ENCODE results near the gene PBX4. TPM values are rescaled to one million over a fixed set of nuclear protein-coding genes. Genes with fewer than 3 reads are reported as not detected.

PBX4 gene
- total and polyA plus RNA-seq, 2 of the 8 experiments (the other 6 are each of a cell fraction or from before 2014, with no cell fraction given): 3.4 to 3.8 TPM

DNA sequence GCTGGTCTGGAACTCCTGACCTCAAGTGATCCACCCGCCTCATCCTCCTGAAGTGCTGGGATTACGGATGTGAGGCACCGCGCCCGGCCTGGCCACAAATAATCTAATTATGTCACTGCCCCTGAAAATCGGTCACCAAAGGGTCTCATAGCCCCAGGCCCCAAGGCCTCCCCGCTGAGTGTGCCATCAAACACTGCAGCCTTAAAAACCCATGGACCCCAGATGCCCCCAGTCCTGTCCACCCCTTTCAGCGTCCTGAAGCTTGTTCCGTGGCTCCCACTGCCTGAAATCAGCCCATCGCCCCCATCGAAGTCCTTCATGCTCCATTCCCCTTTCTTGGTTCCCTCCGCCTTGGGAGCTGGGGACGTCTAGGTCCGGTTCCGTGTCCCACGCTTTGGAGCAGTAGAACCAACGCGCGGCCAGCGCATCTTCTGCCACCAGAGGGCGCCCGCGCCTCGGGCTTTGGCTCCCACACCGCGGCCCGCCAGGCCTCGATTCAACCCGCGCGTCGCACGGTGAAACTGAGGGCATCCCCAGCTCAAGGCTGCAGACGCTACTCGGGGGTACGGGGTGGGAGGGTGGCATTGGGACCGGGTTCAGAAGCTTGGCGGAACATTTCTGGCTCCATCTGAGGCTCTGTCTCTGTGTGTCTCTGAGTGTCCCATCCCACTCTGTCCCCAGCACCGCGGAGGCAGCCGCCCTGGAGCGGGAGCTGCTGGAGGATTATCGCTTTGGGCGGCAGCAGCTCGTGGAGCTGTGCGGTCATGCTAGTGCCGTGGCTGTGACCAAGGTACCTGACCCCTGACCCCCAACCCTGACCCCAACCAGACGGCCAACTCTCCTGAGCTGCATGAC, 86.3 kb downstream of the PBX4 start (continued):
- TF ChIP-seq GABPA (IDR thresholded peaks at IDR 0.05; ENCODE audit: borderline replicate concordance, insufficient read depth, low read length): peak; percentile 82; the same call in 1 of the 2 replicates
- TF ChIP-seq CEBPB (IDR thresholded peaks at IDR 0.05; ENCODE audit: low read depth, low read length): no peak
- TF ChIP-seq BACH1 (IDR thresholded peaks at IDR 0.05; ENCODE audit: low read length): peak; percentile 36; the same call in 1 of the 2 replicates
- TF ChIP-seq CBX8 (IDR thresholded peaks at IDR 0.05; ENCODE audit: borderline replicate concordance, low read depth, low read length): no peak
- TF ChIP-seq, protein P1, sequence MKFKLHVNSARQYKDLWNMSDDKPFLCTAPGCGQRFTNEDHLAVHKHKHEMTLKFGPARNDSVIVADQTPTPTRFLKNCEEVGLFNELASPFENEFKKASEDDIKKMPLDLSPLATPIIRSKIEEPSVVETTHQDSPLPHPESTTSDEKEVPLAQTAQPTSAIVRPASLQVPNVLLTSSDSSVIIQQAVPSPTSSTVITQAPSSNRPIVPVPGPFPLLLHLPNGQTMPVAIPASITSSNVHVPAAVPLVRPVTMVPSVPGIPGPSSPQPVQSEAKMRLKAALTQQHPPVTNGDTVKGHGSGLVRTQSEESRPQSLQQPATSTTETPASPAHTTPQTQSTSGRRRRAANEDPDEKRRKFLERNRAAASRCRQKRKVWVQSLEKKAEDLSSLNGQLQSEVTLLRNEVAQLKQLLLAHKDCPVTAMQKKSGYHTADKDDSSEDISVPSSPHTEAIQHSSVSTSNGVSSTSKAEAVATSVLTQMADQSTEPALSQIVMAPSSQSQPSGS (IDR thresholded peaks at IDR 0.05; ENCODE audit: low read length): no peak
- 0 out of 2 replicates have a peak, but pooled peaks have one; percentile 51 for TF ChIP-seq CREB1 (IDR thresholded peaks at IDR 0.05)
- TF ChIP-seq, protein P2, sequence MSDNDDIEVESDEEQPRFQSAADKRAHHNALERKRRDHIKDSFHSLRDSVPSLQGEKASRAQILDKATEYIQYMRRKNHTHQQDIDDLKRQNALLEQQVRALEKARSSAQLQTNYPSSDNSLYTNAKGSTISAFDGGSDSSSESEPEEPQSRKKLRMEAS (IDR thresholded peaks at IDR 0.05): peak; percentile 69; the same call in 1 of the 2 replicates
- TF ChIP-seq TEAD4 (IDR thresholded peaks at IDR 0.05; ENCODE audit: low read depth, low read length): no peak
- TF ChIP-seq, protein P3, sequence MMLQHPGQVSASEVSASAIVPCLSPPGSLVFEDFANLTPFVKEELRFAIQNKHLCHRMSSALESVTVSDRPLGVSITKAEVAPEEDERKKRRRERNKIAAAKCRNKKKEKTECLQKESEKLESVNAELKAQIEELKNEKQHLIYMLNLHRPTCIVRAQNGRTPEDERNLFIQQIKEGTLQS (IDR thresholded peaks at IDR 0.05; ENCODE audit: insufficient read depth, low read depth, low read length): no peak
- TF ChIP-seq, protein P4, sequence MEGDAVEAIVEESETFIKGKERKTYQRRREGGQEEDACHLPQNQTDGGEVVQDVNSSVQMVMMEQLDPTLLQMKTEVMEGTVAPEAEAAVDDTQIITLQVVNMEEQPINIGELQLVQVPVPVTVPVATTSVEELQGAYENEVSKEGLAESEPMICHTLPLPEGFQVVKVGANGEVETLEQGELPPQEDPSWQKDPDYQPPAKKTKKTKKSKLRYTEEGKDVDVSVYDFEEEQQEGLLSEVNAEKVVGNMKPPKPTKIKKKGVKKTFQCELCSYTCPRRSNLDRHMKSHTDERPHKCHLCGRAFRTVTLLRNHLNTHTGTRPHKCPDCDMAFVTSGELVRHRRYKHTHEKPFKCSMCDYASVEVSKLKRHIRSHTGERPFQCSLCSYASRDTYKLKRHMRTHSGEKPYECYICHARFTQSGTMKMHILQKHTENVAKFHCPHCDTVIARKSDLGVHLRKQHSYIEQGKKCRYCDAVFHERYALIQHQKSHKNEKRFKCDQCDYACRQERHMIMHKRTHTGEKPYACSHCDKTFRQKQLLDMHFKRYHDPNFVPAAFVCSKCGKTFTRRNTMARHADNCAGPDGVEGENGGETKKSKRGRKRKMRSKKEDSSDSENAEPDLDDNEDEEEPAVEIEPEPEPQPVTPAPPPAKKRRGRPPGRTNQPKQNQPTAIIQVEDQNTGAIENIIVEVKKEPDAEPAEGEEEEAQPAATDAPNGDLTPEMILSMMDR (IDR thresholded peaks at IDR 0.05; ENCODE audit: control extremely low read depth in 1 of 3, insufficient read depth in 1 of 3, low read depth in 1 of 3, low read length in 3 of 3): peak; percentile 94 to 96 (median 96)
- 0 out of 3 replicates have a peak, but pooled peaks of 1 of the 2 experiments have one; percentile 21 for TF ChIP-seq POLR2A (IDR thresholded peaks at IDR 0.05; ENCODE audit: control extremely low read depth in 1 of 2, low read depth in 2 of 2, low read length in 2 of 2)
- no peak for TF ChIP-seq SUZ12 (IDR thresholded peaks at IDR 0.05; ENCODE audit: low read length)
